Nephron (organoid): ENCODE results near the gene TRPC4AP.

Experiments
- H3K27ac Mint-ChIP-seq, 3 experiments: 2 replicates each; pipeline ENCODE4 v1.8.0; 2020; ENCODE audit warnings: mixed read lengths in 3 of 3, mild to moderate bottlenecking in 2 of 3, moderate library complexity in 1 of 3
- H3K27me3 Mint-ChIP-seq: 2 replicates; pipeline ENCODE4 v1.8.0; 2021; ENCODE audit warnings: low read depth, mild to moderate bottlenecking, moderate library complexity, mixed read lengths
- H3K36me3 Mint-ChIP-seq: 2 replicates; pipeline ENCODE4 v1.8.0; 2020; ENCODE audit warnings: low read depth, mixed read lengths
- H3K4me1 Mint-ChIP-seq: 2 replicates; pipeline ENCODE4 v1.8.0; 2020; ENCODE audit warnings: mixed read lengths
- H3K4me3 Mint-ChIP-seq, 3 experiments: 2 replicates each; pipeline ENCODE4 v1.8.0; 2020; ENCODE audit warnings: mild to moderate bottlenecking in 3 of 3, mixed read lengths in 3 of 3, moderate library complexity in 2 of 3
- H3K9me3 Mint-ChIP-seq: 2 replicates; pipeline ENCODE4 v1.8.0; 2020; ENCODE audit warnings: mixed read lengths
- TF ChIP-seq, protein P1 (sequence below), 3 experiments: fragments of 200-600 bp; sonication (generic); IDR thresholded peaks; one replicate each; pipeline ENCODE4 v1.5.0; 2021; ENCODE audit warnings: antibody characterized with exemption in 3 of 3; ENCODE audit not compliant: unreplicated experiment in 3 of 3

Gene TRPC4AP

DNA sequence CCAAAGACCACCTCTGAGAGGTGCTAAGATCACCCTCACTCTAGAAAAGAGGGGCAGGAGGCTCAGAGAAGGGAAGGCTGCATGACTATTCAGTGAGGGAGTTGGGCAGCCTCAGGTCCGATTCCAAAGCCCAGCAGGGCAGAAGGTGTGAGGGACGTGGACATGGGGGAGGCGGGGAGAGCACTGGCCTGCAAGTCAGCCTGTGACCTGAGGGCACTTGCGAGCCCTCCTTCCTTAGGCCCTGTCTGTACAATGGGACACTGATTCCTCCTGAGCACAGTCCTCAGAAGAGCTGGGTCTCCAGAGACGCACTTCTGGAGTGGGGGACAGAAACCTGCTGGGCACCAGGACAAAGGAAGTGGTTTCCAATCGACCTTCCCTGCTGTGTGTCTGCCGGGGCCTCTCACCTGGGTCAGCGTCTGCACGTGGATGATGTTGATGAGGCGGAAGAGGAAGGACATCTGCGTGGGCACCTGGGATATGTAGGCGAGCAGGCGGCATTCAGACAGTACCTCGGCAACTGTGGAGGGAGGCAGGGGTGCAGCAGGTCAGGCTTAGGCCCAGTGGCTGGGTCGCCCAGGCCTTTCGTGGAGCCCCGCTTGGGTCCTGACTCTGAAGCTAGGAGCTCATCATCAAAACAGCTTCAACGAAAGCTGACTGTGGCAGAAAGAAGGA lies 88.4 kb downstream of the TRPC4AP start:
- TF ChIP-seq, protein P1, sequence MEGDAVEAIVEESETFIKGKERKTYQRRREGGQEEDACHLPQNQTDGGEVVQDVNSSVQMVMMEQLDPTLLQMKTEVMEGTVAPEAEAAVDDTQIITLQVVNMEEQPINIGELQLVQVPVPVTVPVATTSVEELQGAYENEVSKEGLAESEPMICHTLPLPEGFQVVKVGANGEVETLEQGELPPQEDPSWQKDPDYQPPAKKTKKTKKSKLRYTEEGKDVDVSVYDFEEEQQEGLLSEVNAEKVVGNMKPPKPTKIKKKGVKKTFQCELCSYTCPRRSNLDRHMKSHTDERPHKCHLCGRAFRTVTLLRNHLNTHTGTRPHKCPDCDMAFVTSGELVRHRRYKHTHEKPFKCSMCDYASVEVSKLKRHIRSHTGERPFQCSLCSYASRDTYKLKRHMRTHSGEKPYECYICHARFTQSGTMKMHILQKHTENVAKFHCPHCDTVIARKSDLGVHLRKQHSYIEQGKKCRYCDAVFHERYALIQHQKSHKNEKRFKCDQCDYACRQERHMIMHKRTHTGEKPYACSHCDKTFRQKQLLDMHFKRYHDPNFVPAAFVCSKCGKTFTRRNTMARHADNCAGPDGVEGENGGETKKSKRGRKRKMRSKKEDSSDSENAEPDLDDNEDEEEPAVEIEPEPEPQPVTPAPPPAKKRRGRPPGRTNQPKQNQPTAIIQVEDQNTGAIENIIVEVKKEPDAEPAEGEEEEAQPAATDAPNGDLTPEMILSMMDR (IDR thresholded peaks at IDR 0.05; ENCODE audit: unreplicated experiment in 3 of 3) = no peak
- no peaks in the 10 kb centered on the region for H3K27me3 Mint-ChIP-seq
- no peaks in the 10 kb centered on the region for H3K9me3 Mint-ChIP-seq
- no peak overlapping the region for H3K27ac Mint-ChIP-seq
- H3K4me1 Mint-ChIP-seq = no peaks in the 10 kb centered on the region
- no peak overlapping the region for H3K4me3 Mint-ChIP-seq
- H3K36me3 Mint-ChIP-seq = peaks cover 52% of the 10 kb centered on the region

DNA sequence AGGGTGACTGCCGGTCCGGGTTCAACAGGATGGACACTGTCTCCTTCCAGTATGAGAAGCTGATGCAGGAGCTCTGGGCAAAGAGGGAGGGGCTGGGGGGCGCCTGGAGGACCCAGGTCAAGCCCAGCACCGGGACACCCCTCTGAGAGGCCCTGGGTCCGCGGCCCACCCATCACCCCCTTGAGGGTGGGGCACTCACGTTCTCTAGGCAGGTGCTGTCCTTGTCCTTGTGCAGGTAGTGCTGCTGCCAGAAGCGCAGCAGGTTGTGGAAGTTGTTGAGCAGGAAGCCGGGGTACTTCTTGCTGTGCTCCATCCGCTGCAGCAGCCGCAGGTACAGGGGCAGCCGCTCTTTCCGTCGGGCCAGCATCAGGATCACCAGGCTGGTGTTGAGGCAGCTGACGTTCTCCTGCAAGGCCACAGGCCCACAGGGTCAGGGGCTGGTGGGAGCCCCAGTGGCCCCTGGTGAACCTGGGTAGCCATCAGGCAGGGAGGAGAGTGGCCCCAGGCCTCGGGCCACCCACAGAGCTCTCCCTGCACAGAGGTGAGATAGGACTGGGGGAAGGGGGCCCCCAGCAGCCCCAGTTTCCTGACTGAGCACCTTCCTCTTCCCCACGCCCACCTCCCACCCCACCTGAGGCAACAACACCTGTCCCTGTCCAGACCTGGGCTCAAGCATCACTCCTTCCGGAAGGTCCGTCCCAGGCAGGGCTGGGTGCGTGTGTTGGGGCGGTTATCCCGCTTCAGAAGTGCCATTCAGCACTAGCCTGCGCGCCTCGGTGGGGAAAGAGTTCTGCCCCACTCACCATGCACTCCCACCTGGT lies 89.2 kb downstream of the TRPC4AP start:
- no peaks in the 10 kb centered on the region for H3K4me1 Mint-ChIP-seq
- no peaks in the 10 kb centered on the region for H3K27me3 Mint-ChIP-seq
- H3K36me3 Mint-ChIP-seq = peaks cover 48% of the 10 kb centered on the region
- H3K4me3 Mint-ChIP-seq = no peak overlapping the region
- TF ChIP-seq, protein P1 (IDR thresholded peaks at IDR 0.05; ENCODE audit: unreplicated experiment in 3 of 3) = no peak
- H3K27ac Mint-ChIP-seq = no peak overlapping the region
- no peaks in the 10 kb centered on the region for H3K9me3 Mint-ChIP-seq

DNA sequence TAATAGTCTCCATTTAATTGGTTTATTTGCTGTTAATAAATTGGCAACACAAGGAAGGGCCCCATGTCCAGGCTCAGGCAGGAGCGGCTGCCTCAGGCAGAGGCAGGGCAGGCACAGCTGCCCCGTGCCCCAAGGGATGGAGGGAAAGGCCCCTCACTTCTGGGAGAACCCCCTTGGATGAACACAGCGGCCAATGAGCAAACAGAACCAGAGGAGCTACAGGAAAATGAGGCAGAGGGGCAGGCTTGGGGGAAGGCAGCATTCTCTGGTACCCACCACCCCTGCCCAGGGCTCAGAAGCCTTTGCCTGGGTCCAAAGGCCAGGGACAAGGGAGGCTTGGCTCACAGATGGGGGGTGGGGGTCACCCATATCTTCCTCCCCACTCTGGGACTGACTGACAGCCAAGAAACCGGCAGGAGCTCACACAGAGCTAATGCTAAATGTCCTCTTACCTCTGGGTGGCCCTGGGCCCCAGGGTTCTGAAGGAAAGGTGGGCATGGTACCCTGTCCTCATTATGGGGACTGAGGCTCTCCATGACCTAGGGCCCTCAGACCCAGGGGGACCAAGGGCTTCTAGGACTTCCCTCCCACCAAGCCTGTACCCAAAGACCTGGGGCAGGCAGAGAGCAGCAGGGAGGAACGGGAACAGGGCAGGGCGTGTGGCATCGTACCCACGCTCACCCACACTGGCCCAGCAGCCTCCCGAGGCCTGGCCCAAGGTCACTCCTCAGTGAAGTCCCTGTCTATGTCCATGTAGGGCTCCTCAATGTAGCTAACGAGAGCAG lies 90.0 kb downstream of the TRPC4AP start:
- H3K27ac Mint-ChIP-seq = no peak overlapping the region
- no peak overlapping the region for H3K4me3 Mint-ChIP-seq
- H3K9me3 Mint-ChIP-seq = no peaks in the 10 kb centered on the region
- no peaks in the 10 kb centered on the region for H3K4me1 Mint-ChIP-seq
- H3K36me3 Mint-ChIP-seq = peaks cover 47% of the 10 kb centered on the region
- TF ChIP-seq, protein P1 (IDR thresholded peaks at IDR 0.05; ENCODE audit: unreplicated experiment in 3 of 3) = no peak
- H3K27me3 Mint-ChIP-seq = peaks cover 1% of the 10 kb centered on the region

DNA sequence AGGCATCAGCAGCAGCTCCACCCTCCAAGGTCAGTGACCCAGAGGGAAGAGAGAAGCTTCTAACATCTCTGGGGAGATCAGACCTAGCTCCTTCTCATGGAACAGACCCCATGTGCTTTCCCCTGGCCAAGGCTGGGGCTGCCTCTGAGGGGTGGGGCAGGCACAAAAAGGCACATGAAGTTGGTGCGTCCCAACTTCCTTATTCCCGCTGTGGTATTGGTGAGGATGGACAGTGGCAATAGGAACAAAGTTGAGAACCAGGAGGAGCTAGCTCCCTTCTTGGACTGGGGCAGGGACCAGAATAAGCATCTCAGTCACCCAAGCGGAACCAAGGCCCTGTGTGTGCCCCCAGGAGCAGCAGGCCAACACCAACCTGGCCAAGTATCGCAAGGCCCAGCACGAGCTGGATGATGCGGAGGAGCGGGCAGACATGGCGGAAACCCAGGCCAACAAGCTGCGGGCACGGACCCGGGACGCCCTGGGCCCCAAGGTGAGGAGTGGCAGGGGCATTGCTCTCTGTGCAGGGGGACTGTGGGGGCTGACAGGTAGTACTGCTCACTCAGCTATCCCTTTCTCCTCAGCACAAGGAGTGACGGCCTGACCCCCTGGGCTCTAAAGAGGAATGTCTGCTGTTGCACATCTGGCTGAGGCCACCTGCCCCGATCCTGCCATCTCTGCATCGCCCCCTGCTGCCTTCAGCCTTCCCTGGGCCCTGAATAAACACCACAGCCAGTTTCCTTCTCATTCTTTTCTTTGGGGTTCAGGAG lies 90.8 kb downstream of the TRPC4AP start:
- Mint-ChIP-seq H3K27ac (no peak overlapping the region), H3K4me1 (no peaks in the 10 kb centered on the region), H3K9me3 (no peaks in the 10 kb centered on the region), H3K36me3 (peaks cover 45% of the 10 kb centered on the region), H3K4me3 (no peak overlapping the region), H3K27me3 (peaks cover 3% of the 10 kb centered on the region)
- TF ChIP-seq, protein P1 (IDR thresholded peaks at IDR 0.05; ENCODE audit: unreplicated experiment in 3 of 3) = peak in 1 of 3 experiments; percentile 34

DNA sequence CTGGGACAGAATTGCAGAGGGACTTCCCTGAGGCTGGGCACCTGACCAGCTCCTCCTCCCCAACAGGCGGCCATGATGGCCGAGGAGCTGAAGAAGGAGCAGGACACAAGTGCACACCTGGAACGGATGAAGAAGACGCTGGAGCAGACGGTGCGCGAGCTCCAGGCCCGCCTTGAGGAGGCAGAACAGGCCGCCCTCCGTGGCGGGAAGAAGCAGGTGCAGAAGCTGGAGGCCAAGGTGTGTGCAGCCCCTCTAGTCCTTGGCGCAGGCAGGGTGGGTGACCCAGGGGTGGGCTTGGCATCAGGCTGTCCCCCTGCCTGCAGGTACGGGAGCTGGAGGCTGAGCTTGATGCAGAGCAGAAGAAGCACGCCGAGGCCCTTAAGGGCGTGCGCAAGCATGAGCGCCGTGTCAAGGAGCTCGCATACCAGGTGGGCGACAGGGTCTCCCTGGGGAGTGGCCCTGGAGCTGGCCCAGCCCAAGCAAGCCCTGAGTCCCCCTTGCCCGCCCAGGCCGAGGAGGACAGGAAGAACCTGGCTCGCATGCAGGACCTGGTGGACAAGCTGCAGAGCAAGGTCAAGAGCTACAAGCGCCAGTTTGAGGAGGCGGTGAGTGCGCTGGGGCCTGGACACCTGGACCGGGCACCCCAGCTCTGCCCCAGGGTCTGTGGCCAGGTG lies 91.5 kb downstream of the TRPC4AP start:
- H3K27ac Mint-ChIP-seq = no peak overlapping the region
- H3K4me3 Mint-ChIP-seq = no peak overlapping the region
- TF ChIP-seq, protein P1 (IDR thresholded peaks at IDR 0.05; ENCODE audit: unreplicated experiment in 3 of 3) = no peak
- no peaks in the 10 kb centered on the region for H3K9me3 Mint-ChIP-seq
- H3K36me3 Mint-ChIP-seq = peaks cover 44% of the 10 kb centered on the region
- H3K4me1 Mint-ChIP-seq = no peaks in the 10 kb centered on the region
- H3K27me3 Mint-ChIP-seq = peaks cover 3% of the 10 kb centered on the region
